Stimulated activated CD4-positive, alpha-beta T cell treated with anti-CD3 and anti-CD28 coated beads, Interleukin-2, amount 100 ng/mL, for 48 hours (primary cell): ENCODE results near the gene WDR75.
A peak's percentile ranks its signal among the peaks of the same experiment; 100 is the strongest.
"Not testable (repeated sequence)": the region's sequence is repeated elsewhere in the genome, so short reads cannot be mapped to it uniquely, and the experiment has no call there.

Source experiments
- DNase-seq, 2 donors: peaks; one replicate each; pipeline ENCODE4 v3.0.0-alpha.2; 2020

WDR75 gene

DNA sequence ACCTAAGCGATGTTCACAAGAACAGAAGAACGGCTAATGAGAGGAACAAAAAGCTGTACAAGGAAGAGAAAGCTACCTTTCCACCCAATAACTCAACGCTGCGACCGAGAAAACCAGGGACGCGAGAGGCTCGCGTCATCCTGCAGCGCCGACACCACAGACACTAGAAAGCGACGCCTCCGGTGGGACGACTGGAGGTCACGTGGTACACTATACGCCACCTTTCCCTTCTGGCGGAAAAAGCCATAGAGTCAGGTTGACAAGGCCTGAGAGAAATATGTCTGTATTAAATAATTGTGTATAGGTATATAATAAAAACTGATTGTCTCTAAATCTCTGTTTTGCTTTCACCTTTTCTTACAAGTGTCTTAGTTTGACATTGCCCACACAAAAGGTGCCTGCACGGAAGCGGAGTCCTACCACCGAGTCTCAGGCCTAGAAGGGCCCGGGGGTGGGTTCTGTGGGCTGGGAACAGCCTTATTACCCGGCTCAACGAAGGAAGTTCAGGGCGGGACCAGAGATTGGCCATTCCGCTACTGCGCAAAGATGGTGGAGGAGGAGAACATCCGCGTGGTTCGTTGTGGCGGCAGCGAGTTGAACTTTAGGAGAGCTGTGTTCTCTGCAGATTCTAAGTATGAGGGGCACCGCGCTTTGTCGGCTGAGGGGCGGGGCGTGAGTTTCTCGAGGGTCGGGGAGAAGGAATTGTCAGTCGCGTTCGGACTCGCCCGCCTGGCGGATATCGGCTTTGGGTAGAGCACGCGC lies at the start of gene WDR75:
Gene WDR75 (plus strand): TSS at position 528 of the 762 bp plus-strand sequence. CDS start 19 bp downstream, at position 547.
- peak; percentile 92 for DNase-seq

DNA sequence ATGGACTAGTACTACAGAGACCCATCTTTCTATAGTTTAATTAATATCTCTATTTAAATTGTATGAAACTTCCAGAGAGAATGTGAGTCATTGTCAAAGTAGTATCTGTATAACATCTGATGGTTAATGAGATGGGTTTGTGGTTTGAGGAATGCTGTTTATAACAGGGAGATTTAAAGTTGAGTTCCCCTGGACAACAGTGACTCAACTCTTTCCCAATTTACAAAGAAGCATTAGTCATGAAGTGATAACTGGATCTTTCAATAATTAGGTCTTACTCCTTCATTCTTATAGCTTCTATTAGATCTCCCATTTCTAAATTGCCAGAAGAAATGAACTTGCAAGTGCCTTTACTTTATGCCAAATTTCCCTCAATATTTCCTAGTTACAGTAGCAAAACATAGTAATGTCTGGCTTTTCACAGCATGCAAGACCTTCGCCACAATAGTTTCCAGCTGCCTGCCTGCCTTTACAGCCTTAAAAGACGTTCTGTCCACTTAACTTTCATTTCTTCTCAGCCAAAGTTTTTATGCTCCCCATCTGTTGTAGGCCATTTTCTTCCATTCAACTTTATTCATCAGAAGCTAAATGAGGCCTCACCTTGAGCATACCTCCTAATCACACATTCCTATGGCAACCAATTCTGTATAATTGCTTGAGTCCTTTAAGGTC lies 47.7 kb upstream of the WDR75 start:
- DNase-seq: no peak

DNA sequence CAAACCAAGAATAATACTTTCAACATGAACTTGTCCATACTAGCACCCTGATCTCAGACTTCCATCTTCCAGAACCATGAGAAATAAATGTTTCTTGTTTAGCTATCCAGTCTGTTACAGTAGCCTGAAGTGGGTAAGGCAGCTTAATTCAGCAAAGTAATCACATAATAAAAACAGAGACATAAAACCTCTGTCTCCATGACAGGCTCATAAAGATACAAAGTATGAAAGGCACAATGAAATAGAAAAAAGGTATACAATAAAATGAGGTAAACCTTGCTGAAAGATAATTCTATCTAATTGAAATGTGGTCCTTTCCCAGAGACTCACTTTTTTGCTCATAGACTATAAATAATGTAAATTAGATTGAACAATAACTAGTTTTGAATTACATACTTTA lies 46.7 kb upstream of the WDR75 start:
- no peak for DNase-seq

DNA sequence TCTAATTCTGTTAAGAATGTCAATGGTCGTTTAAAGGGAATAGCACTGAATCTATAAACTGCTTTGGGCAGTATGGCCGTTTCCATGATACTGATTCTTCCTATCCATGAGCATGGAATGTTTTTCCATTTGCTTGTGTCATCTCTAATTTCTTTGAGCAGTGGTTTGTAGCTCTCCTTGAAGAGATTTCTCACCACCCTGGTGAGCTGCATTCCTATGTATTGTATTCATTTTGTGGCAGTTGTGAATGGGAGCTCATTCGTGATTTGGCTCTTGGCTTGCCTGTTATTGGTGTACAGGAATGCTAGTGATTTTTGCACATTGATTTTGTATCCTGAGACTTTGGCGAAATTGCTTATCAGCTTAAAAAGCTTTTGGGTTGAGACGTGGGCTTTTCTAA lies 38.3 kb upstream of the WDR75 start:
- no peak for DNase-seq

DNA sequence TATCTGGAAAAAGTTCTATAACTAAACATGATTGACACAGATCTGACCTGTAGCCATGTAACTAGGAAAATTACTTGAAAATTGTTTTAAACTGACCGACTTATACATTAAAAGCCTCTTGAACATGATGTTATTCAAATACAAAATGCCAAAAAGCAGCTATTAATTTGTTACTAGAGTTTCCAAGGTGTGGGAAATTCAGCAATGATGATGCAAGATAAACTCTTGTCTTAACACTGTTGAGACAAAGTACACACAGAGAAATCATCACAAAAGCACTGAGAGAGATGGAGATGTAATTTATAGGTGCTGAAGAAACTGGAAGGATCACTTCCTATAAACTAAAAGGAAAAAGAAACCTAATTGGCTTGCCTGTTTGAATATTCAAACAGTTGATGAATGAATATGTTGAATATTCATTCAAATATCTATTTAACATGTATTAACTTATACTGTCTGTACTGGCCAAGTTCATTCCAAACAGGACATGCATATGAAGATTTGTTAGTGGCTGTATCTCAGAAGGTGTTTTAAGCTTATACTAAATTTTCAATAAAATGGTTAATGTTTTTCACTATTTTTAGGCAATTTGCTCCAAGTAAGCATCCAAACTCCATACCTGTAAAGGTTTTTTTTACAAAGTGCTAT lies 34.6 kb upstream of the WDR75 start:
- DNase-seq: no peak

DNA sequence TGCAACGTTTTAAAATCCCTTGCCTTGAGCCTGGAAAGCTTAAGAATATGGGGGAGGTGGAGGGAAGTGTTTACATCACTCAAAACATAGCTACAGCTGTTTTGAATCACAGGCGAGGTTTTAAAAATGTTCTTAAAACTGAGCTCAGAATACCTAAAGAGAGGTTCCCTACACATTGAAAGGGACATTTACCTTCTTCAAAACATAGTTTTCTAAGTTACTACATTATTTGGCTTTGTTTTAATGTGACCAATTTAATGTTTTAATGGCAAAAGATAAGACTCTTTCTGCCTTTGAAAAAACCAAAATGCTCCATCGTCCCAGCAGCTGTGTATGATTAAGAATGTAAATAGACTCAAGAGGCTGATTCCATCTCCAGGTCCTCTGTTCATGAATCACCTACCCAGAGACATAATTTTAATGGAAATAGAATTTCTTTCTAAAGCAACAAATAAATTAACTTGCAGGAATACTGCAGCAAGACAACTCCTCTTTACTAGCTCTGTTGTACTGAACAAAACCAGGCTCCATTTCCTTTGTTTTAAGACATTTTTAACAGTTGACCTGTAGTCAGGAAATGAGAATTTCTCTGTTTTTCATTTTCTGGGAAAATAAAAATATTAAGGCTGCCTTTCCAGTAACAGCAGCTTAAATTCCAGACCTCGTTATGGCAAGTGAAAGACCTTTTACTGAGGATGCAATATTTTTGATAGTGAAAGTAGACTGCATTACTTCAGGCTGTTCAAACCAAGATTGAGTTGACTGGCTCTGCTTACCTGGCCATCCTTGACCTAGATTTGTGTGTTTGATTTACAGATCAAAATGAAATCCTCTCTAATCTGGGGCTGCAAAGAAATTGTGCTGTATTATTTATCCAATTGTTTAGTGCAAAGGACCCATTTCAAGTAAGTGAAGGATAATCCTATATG lies 33.7 kb upstream of the WDR75 start:
- no peak for DNase-seq

DNA sequence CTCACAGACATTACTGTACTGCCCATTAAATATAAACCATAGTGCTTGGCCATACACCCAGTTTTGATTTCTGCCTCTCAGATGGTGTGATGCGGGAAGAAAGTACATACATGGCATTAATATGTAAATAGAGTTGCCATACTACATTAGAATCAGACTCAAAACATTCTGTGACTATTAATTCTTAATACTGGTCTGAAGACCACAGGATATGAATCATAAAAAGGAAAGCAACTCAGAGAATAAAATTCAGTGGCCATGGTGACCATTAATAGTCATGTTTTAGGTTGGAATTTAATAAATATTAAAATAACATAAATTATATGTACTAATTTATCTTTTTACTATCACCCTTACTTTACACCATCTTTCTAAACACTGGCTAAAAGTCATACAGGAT lies 33.0 kb upstream of the WDR75 start:
- DNase-seq: no peak

DNA sequence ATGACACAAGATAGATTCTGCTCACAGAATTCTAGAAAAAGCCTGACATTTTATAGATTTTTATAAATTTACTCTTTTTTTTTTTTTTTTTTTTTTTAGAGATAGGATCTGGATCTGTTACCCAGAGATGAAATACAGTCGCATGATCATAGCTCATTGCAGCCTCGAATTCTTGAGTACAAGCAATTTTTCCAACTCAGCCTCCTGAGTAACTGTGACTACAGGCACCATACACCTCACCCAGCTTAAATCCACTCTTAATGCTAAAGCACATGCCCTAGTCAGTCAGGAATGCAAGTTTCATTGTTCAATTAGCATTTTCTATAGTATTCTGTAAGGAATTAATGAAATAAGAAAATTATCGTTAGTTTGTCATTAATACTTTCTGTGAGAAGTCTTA lies 32.1 kb upstream of the WDR75 start:
- DNase-seq: no peak

DNA sequence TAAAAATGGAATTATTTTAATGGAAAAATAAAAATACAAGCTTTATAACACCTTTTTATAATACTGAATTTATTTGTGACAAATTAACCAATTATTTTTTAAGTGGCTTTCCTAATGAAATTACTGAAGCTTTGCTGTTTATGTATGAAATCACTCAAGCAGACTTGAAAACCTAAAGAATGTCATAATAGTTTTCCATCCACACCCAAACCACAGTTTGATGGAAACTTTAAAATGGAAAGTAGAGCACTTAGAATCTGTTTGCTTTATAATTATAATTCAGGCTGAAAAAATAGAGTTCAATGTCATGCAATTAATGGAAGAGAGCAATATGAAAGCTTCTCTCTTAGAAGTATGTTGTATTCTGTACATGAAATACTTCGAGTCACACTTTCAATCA lies 31.6 kb upstream of the WDR75 start:
- no peak for DNase-seq

DNA sequence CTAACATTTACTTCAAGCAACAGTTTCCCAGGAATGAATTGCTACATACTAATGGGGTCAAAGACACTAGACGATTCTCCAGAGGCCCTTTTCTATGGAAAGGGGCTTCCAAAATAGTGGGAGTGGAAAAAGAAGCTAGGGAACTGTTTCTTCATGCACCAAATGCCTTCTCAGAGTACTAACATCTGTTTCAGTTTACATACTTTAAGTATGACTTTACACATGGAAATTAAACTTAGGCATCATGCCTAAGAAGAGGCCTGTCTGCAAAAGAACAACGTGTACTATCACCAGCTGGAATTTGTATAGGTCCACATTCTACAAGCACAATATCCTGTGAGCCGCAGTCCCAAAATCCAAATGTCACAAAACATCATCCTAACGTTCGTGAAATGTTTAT lies 29.4 kb upstream of the WDR75 start:
- no peak for DNase-seq

DNA sequence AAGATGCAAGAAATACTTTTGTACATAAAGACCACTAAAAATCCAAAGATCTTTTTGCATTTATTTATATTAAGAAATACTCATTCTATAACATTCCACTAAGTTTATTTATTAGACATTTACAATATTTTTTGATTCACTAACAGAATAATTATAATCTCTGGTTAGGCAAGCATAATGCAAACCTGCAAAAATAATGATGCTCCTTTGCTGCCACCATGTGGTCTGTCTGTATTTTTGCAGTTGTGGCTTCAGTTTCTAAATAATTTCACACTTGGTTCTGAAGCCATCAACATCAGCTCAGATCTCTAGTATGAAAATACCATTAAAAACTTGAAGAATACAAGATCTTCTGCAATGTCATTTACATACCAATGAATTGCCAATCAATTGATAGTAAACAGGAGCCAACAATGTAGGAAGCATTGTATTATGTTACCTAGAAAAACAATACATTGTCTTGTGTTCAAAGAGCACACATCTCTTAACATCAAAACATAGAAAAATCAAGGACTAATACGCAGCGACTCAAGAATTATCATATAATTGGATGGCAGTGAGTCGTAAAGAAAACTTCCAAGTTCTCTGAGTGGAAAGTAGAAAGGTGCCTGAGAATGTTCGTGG lies 28.8 kb upstream of the WDR75 start:
- DNase-seq: peak; percentile 41 to 54

DNA sequence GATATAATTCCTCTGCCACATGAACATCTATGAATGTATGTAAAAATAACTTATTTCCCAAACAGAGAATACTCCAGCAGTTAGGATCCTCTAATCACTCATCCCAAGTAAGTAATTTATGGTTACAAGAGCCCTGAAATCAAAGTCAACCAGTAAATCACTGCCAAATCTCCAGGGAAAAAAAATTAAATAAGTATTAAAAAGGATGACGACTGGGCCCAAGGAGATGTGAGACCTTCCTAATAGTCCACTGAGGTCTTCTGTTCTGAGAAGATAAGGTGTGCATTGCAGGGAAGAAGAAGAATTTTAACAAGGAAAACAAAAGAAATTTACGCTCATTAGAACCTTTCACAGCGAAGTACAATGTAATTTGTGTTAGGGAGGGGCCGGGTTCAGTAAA lies 28.0 kb upstream of the WDR75 start:
- DNase-seq: no peak

DNA sequence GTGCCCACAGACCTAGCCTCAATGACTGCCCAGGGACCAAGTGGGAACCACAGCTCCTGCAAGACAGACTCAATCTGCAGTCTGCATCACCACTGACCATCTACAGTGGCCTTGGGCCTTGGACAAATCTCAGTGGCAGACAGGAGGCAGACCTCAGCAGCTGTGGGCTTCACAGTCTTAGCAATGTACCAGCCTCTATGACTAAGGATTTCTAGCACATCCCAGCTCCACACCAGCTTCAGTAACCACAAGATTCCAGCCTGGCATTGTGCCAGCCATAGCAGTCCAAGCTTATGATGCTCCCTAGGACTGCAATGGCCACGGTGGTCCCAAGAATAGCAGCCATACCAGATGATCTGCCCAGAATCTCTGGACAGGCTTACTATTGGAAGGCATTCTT lies 19.6 kb upstream of the WDR75 start:
- DNase-seq: no peak

DNA sequence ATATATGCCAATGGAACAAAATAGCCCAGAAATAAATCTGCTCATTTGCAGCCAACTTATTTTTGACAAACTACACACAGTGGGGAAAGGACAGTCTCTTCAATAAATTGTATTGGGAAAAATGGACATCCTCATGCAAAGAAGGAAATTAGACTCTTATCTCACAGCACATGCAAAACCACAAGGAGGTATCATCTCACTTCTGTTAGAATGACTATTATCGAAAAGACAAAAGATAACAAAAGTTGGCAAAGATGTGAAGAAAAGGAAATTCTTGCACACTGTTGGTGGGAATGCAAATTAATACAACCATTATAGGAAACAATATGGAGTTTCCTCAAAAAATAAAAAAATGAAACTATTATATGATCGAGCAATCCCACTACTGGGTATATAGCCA lies 16.3 kb upstream of the WDR75 start:
- DNase-seq: no peak

DNA sequence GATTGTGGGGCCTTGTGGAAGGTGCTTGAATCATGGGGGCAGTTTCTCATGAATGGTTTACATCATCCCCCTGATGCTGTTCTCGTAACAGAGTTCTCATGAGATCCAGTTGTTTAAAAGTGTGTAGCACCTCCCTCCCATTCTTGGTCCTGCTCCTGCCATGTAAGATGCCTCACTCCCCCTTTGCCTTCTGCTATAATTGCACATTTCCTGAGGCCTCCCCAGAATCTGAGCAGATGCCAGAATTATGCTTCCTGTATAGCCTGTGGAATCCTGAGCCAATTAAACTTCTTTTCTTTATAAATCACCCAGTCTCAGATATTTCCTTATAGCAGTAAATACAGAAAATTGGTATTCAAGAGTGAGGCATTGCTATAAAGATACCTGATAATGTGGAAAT lies 15.6 kb upstream of the WDR75 start:
- no peak for DNase-seq

DNA sequence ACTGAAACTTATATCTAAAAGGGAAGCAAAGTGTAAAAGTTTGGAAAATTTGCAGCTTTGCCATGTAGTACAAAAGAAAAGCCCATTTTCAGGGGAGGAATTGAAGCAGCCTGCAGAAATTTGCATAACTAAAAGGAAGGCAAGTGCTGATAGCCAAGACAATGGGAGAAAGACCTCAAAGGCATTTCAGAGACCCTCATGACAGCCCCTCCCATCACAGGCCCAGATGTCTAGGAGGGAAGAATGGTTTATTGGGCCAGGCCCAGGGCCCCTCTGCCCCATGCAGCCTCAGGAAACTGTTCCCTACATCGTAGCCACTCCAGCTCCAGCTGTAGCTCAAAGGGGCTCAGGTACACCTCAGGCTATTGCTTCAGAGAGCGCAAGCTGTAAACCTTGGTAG lies 14.4 kb upstream of the WDR75 start:
- DNase-seq: no peak

DNA sequence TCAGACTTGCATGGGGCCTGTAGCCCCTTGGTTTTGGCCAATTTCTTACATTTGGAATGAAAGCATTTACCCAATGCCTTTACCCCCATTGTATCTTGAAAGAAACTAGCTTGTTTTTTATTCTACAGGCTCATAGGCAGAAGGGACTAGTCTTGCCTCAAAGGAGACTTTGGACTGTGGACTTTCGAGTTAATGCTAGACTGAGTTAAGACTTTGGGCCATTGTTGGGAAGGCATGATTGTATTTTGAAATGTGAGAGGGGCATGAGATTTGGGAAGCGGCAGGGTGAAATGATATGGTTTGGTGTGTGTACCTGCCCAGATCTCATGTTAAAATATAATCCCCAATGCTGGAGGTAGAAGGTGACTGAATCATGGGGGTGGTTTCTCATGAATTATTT lies 13.4 kb upstream of the WDR75 start:
- DNase-seq: no peak

DNA sequence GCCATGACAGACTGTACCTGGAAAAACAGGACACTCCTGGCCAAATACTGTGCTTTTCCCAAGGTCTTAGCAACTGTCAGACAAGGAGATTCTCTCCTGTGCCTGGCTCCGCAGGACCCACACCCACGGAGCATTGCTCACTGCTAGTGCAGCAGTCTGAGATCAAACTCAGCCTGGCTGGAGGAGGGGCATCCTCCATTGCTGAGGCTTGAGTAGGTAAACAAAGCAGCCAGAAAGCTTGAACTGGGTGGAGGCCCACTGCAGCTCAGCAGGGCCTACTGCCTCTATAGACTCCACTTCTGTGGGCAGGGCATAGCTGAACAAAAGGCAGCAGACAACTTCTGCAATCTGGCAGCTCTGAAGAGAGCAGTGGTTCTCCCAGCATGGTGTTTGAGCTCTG lies 10.8 kb upstream of the WDR75 start:
- not testable (repeated sequence) for DNase-seq

DNA sequence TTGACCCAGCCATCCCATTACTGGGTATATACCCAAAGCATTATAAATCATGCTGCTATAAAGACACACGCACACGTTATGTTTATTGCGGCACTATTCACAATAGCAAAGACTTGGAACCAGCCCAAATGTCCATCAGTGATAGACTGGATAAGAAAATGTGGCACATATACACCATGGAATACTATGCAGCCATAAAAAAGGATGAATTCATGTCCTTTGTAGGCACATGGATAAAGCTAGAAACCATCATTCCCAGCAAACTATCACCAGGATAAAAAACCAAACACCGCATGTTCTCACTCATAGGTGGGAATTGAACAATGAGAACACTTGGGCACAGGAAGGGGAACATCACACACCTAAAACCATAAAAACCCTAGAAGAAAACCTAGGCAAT lies 5.5 kb upstream of the WDR75 start:
- not testable (repeated sequence) for DNase-seq

DNA sequence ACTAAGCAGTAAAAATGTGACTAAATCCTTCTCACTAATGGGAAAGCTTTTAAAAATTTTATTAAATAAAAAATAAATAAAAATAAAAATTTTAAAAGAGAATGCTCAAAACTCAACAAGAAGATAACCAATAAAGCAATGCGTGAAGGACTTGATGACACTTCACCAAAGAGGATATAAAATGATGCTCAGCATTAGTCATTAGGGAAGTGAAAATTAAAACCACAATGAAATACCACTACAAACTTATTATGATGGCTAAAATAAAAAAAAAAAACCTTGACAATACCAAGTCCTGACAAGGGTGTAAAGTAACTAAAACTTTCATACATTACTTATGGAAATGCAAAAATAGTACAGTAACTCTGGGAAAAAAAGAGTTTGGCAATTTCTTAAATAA lies 3.3 kb upstream of the WDR75 start:
- no peak for DNase-seq

DNA sequence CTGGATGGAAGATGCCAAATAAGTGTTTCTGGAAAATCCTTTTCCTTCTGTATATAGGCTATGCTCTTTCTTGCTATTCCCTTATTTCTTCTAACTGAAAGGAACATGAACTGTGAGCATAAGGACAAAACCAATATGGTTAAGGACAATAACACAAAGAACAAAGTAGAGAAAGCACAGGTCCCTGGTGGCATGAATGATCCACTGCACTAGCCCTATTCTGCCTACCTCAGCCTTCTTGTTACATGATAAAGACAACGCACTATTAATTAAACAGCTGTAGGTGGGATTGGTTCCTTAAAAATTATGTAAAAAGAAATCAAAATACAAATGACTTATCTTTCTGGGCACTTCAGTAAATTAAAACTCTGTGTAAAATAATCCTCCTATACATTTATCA lies 1.9 kb upstream of the WDR75 start:
- DNase-seq: no peak

DNA sequence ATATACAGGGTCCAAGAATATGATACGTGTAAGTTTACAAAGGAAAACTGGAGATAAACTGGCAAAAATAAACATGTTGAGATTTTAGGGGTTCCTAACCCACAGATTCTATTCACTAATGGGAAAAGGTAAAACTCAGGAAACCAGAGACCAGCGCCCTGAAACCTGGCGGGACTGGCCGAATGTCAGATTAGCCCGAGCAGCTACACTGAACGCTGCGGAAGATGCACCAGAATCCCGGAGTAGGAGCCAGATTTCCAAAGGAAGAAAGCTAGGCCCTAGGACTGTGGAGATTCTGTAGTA lies 679 bp upstream of the WDR75 start:
- no peak for DNase-seq

DNA sequence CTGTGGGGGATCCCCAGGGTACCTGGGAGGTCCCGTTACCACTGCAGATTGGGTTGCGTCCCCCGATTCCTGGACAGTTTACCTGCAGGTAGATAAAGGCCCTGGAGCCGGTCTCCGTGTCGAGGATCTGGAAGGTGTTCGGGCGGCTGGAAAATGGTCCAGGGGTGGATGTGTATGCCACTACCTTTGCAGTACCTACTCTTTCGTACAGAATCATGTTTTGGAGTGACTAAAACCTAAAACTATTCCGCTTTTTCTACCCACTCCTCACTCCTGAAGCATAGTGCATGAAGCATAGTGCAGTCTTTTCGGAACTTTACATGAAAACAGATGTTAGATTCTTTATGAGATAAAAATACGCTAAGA lies 418 bp downstream of the WDR75 start:
- no peak for DNase-seq
